Stimulated activated CD4-positive, alpha-beta T cell treated with anti-CD3 and anti-CD28 coated beads, TNF-alpha, amount 100 ng/mL, for 1 hour (primary cell): ENCODE data around the gene PPP1R14B.
A peak's percentile ranks its signal among the peaks of the same experiment; 100 is the strongest.

Experiments used
- DNase-seq, 3 donors: peaks; one replicate each; pipeline ENCODE4 v3.0.0-alpha.2; 2020; ENCODE audit warnings: low read depth in 3 of 3, low spot score in 1 of 3

Gene PPP1R14B

DNA sequence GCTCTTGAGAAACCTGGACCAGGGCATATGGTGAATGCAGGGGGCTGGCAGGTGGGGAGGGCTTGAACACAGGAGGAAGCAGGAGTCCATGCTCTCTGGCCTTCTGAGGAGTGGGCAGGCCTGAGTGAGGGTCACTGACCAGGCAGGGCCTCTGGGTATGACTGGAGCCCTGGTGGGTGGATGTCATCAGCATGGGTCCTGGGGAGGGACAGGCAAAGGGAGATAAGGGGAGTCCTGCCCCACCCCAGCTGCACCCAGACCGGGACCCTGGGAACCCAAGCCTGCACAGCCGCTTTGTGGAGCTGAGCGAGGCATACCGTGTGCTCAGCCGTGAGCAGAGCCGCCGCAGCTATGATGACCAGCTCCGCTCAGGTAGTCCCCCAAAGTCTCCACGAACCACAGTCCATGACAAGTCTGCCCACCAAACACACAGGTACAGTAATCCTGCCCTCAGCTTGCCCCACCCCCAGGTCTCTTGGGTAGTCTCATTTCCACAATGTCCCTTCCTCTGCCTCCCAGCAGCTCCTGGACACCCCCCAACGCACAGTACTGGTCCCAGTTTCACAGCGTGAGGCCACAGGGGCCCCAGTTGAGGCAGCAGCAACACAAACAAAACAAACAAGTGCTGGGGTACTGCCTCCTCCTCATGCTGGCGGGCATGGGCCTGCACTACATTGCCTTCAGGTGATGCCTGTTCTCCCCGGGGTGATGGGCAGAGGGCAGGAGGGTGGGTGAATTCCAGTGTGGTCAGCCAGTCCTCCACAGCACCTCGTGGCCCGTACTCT, 14.4 kb downstream of the PPP1R14B start:
- DNase-seq = no peak

DNA sequence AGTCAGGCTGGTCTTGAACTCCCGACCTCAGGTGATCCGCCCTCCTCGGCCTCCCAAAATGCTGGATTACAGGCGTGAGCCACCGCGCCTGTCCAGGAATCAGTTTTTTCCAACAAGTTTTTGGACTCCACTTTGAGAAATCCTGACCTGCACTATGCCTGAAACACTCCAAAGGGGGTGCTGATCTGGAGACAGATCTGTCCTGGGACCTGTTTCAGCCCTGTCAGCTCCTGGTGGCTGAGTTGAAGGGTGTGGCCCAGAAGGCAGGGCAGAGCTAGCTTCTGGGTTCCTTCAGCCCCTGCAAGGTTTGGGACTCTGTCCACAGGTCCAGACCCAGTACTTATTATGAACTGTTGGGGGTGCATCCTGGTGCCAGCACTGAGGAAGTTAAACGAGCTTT, 15.2 kb downstream of the PPP1R14B start:
- no peak for DNase-seq

DNA sequence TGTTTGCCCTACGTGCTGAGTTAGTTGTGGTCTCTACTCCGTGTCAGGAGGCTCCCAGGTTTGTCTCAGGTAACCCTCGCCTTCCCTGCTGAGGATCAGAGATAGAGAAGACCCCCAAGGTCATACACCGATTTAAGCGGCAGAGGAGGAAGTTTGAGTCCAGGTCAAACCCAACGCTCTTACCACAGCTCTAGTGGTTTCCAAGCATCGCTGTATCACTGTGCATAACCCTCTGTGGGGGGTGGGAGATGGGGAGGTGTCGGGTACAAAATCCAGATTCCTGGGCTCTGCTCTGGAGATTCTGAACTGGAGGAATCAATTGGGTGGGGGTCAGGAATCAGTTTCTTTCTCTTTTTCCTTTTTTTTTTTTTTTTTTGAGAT, 15.8 kb downstream of the PPP1R14B start:
- DNase-seq = no peak

DNA sequence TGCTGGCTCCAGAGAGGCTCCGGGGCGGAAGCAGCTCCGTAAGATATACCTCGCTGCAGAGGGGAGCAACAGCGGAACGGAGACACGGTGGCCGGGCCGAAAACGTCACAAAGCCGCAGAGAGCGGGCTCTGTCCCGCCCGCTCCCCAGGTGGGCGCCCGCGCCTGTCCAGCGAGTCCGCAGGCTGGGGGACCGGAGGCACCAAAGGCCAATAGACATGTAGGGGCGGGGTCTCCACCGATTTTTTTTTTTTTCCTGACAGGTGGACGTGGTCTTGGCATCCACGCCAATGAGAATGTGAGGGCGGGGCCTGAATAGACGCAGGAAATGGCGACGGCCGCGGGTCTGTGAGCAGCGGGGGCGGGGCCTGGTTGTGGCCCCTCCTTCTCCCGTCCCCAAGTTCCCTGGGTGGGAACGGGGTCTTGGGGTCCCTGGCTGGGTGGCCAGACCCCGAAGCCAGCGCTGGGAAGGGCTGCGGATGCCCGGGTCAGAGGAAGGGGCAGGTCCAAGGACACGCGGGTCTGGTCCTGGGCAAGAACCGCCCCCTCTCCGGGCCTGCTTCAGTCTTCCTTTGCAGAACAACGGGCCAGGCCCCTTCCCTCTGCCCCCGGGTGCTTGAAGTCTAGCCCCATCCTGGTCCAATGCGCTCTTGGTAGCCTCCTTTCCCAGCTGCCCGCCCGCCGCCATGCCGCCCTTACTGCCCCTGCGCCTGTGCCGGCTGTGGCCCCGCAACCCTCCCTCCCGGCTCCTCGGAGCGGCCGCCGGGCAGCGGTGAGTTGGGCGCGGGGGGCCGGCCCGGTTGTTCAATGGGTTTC, 16.4 kb downstream of the PPP1R14B start, which contains the start of gene DNAJC4:
TSS of gene DNAJC4 (plus strand) at position 378 of the 814 bp plus-strand sequence. CDS start at position 685, 307 bp downstream.
- DNase-seq = peak in 2 of 3 donors; percentile 69 to 77

DNA sequence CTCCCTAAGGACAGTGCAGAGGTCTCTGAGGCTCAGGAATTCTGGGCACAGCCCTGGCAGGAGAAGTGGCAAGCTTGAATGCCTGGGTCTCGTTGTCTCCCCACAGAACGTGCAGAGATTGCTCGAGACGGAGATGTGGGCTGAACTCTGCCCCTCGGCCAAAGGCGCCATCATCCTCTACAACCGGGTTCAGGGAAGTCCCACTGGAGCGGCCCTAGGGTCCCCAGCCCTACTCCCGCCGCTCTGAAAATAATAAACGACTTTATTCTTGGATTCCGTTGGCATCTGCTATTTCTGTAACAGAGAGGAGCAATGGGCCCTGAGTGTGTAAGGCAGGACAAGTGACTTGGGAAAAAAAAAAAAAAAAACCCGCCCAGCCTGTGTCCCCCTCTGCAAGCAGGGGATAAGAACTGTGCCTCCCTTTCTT, 17.0 kb downstream of the PPP1R14B start:
- no peak for DNase-seq

DNA sequence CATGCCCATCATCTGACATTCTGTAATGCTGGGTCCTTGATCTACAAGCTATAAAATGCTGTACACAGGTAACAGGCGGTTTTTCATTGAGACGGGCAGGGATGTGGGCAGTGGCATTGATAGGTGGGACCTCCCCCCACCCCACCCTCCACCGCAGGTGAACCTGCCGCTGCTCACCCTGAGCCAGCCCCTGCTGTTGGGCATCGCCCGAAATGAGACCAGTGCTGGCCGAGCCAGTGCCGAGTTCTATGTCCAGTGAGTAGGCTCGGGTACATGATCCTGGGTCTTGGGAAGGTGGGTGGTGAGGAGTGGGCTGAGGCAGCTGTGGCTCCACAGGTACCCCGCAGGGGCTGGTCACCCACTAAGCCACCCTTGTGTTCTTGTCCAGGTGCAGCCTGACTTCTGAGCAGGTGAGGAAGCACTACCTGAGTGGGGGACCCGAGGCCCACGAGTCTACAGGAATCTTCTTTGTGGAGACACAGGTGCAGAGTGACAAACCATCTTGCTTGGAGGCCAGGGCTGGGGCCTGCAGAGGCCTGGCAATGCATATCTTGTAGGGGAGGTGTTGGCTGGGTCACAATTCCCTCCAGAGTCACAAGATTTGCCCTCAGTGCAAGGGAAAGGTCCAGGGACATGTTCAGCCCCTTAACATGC, 17.5 kb downstream of the PPP1R14B start:
- DNase-seq = no peak

DNA sequence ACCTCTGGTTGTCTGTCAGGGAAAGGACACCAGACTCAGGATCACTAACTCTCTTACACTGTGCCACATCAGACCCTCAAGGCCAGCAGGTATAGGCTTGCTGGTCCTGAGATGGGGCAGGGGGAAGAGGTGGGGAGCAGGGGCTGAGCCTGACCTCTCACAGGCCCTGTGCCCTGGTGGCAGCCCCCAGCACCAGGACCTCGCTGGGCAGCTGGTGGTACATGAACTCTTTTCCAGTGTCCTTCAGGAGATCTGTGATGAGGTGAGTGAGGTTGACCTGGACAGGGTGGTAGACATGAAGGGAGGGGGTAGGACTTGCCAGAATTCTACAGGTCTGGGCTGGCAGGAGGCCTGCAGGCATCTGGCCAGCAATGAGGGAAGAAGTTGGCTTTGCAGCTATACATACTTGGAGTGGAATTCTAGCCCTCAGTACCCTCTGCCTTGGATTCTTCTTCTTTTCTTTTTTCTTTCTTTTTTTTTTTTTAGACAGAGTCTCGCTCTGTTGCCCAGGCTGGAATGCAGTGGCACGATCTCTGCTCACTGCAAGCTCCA, 19.3 kb downstream of the PPP1R14B start:
- DNase-seq = no peak

DNA sequence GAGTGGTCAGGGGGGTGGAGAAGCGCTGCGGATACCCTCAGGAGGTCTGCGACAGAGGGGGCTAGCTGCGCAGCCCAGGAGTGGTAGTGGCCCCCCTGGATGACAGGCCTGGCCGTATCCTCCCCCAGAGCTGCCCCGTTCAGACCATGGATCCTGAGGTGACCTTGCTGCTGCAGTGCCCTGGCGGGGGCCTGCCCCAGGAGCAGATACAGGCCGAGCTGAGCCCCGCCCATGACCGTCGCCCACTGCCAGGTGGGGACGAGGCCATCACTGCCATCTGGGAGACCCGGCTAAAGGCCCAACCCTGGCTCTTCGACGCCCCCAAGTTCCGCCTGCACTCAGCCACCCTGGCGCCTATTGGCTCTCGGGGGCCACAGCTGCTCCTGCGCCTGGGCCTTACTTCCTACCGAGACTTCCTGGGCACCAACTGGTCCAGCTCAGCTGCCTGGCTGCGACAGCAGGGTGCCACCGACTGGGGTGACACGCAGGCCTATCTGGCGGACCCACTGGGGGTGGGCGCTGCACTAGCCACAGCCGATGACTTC, 20.2 kb downstream of the PPP1R14B start:
- no peak for DNase-seq

DNA sequence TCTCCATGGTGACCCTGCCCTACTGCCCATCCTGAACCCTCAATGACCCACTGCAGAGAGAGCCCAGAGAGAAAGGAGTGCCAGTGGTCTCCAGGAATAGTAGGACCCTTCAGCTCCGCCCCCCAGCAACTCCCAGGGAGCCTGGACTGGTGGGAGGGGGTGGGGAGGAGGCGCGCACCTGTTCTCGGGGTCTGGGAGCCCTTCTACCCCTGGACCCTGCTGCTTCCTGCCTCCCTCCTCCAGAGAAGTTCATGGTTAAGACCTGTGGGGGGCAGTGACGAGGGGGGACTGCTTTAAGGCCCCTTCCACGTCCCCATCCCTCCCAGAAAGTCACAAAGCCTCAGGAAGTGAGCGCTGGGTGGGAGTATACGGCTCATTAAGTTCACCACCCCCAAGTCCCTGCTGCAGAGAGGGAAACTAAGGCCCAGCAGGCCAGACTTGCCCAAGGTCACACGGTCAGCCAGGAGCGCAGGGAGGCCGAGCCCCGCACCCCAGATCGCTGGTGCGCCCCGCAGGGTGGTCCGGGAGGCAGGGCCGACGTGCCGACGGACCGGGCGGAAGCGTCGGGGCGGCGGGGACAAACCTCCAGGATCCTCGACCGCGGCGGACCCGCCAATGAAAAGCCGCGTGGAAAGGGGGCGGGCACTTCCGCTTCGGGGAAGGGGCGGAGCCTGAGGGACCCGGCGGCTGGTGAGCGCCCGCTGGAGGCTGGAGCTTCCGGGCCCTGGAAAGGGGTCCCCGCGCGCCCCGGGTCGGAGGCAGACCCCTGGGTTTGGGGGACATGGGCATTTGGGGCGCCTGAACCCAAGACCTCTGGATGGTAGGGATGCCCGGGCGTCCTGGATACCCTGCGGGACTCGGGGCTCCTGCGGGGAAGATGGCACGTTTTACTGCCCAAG, 20.9 kb downstream of the PPP1R14B start, which contains the start of the genes NUDT22 and TRPT1:
TSS of gene NUDT22 (plus strand) at position 667 of the 899 bp plus-strand sequence. CDS start 379 bp downstream, outside the sequence.
TSS of gene TRPT1 (minus strand) at position 579 of the 899 bp plus-strand sequence. CDS start at position 253, 326 bp downstream.
- DNase-seq = peak; percentile 79 to 96 (median 82)

DNA sequence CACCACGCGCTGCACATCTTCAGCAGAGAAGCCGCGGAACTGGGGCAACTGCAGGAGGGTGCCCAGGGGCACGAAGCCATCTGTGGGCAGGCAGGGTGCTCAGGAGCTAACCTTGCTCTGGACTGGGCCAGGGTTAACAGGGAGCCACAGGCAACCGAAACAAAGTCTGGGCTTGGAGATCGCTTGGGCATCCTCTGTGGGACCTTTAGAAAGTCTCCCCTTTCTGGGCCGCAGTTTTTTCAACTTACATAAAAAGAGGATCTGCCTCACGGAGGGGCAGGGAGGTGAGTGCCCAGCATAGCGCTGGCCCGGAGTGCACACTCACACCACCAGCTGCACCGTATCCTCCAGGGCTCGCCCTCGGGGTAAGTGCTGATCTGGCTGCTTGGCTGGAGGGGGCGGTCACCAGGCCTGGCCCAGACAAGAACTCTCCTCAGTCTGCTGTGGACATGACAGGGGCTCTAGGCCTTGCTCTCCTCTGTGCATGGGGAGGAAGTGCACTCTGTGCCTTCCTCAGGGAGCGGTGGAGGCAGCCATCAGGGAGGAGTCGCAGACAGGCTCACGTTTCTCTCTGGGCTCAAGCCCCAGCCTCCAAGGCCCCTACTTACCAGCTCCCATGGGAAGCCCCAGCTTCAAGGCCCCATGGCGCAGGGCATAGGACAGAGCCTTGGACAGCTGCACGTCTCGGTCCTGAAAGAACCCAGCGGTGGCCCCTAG, 21.7 kb downstream of the PPP1R14B start:
- no peak for DNase-seq

DNA sequence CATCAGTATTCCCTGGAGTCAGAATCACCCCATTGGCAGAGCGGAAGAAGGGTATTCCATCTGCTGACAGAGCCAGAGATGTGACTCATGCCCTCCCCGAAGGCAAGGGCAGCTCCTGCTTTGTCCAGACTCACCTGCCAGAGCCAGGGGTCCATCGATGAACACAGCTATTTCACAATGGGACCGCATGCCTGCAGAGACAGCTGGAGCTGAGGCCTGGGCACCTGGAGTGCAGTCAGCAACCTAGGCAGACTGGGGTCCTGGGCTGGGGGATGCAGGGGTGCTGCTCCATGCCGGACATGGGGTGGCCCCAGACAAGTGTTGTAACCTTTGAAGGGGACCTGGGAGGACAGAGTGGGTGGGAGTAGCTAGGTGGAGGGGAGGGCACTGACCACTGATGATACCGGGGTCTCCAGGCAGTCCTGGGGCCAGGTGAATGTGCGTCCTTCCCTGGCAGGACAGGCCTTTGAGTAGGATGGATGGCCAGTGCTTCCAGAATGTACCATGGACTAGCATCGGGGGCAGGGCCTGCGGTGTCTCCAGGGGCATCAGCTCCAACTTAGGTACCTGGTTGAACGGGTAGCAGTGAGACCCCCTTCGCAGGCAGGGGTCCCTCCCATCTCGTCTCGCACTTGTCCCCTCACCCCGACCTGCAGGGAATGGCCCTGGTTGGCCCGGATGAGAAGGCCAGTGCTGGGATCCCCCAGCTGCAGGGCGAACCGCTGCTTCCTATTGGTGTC, 22.4 kb downstream of the PPP1R14B start:
- no peak for DNase-seq

DNA sequence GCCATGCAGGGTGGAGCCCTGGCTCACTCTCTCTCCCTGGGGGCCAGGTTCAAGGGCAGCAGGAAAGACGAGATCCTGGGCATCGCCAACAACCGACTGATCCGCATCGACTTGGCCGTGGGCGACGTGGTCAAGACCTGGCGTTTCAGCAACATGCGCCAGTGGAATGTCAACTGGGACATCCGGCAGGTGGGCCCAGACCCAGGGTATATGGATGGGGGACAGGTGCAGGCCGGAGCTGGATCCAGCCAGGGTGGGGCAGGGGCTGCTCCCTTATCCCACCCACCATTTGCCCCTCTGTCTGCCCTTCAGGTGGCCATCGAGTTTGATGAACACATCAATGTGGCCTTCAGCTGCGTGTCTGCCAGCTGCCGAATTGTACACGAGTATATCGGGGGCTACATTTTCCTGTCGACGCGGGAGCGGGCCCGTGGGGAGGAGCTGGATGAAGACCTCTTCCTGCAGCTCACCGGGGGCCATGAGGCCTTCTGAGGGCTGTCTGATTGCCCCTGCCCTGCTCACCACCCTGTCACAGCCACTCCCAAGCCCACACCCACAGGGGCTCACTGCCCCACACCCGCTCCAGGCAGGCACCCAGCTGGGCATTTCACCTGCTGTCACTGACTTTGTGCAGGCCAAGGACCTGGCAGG, 23.6 kb downstream of the PPP1R14B start:
- no peak for DNase-seq

DNA sequence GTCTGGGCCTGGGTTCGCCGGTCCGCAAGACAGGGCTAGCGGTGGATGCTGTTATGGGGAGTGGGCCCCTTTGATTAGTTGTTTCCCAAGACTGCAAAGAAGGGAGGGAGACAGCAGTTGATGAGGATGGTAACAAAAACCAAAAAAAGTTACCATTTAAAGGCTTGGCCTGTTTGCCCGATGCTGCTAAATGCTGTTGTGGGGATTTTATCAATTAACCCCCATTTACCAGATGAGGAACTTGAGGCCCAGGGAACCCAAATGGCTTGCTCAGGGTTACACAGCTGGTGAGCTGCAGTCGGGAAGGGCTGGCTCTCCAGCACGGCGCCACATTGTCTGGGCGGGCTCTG, 24.1 kb downstream of the PPP1R14B start:
- no peak for DNase-seq

DNA sequence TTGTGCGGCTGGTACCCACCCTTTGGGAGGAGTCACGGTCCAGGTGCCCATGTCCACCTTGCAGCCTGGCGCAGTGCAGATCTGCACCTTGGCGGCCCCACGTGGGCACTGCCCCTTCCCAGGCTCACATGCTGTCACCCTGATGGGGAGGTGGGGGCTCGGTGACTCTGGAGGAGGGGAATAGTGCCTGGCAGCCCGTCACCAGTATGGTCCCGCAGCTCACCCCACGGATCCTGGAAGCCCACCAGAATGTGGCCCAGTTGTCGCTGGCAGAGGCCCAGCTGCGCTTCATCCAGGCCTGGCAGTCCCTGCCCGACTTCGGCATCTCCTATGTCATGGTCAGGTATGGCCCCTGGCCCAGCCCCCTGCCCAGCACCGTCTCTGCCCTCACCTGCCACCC, 25.9 kb downstream of the PPP1R14B start:
- no peak for DNase-seq

DNA sequence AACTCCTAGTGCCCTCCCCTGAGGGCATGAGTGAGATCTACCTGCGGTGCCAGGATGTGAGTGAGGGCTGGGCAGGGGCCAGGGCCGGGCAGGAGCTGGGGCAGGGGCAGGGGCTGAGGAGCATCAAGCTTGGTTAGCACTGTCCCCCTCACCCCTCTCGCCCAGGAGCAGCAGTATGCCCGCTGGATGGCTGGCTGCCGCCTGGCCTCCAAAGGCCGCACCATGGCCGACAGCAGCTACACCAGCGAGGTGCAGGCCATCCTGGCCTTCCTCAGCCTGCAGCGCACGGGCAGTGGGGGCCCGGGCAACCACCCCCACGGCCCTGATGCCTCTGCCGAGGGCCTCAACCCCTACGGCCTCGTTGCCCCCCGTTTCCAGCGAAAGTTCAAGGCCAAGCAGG, 26.5 kb downstream of the PPP1R14B start:
- no peak for DNase-seq

DNA sequence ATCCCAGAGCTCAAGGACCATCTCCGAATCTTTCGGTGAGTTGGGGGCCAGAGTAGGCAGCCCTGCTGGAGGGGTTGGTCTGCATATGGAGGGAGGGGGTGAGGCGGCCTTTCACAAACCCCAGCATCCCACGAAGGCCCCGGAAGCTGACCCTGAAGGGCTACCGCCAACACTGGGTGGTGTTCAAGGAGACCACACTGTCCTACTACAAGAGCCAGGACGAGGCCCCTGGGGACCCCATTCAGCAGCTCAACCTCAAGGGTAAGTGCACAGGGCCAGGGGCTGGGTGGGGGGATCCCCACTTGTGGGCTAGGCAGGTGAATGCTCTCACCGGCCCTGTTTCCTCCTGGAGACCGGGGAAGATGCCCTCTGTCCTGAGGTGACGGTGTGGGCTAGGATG, 27.0 kb downstream of the PPP1R14B start:
- no peak for DNase-seq

DNA sequence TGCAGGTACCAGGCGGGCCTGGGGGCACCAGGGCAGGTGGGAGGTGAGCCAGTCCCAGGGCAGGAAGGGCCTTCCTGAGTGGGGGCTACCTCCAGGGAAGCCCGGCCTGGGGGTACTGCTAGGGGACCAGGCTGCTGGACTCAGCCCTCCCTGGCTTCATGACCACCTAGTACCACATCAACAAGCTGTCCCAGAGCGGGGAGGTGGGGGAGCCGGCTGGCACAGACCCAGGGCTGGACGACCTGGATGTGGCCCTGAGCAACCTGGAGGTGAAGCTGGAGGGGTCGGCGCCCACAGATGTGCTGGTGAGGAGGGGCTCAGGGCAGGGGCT, 27.4 kb downstream of the PPP1R14B start:
- DNase-seq = no peak

DNA sequence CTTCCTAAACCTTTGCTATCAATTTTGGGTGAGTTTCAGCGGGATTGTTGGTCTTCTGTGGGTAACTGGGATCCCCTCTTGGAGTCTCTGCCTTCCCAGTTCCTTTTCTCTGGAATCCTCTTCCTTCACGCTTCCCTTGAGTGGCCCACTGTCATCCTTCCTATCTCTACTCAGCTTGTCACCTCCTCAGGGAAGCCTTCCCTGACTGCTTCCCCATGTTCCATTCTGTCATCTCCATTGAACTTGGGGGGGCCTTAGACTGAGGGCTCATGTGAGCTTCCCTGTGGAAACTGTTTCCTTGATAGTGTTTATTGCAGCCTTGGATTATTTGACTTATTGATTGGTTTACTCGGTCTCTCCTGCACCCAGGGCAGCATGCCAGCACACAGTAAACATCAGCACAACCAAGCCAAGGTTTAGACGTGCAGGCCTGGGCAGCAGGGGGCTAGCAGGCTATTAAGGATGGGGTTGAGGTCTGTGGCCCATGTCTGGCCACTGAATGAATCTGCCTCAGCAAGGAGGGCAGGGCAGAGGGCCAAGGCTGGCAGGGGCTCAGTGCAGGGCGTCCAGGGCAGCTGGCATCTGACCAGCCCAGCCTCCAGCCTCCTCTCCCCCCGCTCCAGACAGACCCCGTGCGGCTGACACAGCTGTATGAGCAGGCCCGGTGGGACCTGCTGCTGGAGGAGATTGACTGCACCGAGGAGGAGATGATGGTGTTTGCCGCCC, 28.0 kb downstream of the PPP1R14B start:
- no peak for DNase-seq
